ENCODE measurements around the gene TTC23.

The TTC23 gene

GRCh38 chr15:99145005-99145404, 104.4 kb downstream of the TTC23 start:
- no peak for TF ChIP-seq CTCF (IDR thresholded peaks at IDR 0.05; ENCODE audit: extremely low read depth, missing control alignments)
- no peak for DNase-seq (ENCODE audit: low spot score)

- DNase-seq (ENCODE audit: low spot score) = no peak
- no peak for TF ChIP-seq CTCF (IDR thresholded peaks at IDR 0.05; ENCODE audit: extremely low read depth, missing control alignments)
These were observed 105.4 kb downstream of the TTC23 start for GRCh38 chr15:99143655-99144610.

GRCh38 chr15:99143242-99143641, 106.1 kb downstream of the TTC23 start:
- no peak for DNase-seq (ENCODE audit: low spot score)
- no peak for TF ChIP-seq CTCF (IDR thresholded peaks at IDR 0.05; ENCODE audit: extremely low read depth, missing control alignments)

GRCh38 chr15:99142562-99142961, 106.8 kb downstream of the TTC23 start:
- DNase-seq (ENCODE audit: low spot score) = no peak
- no peak for TF ChIP-seq CTCF (IDR thresholded peaks at IDR 0.05; ENCODE audit: extremely low read depth, missing control alignments)

GRCh38 chr15:99141943-99142342, 107.4 kb downstream of the TTC23 start:
- no peak for DNase-seq (ENCODE audit: low spot score)
- no peak for TF ChIP-seq CTCF (IDR thresholded peaks at IDR 0.05; ENCODE audit: extremely low read depth, missing control alignments)

GRCh38 chr15:99140590-99140989, 108.8 kb downstream of the TTC23 start:
- no peak for DNase-seq (ENCODE audit: low spot score)
- no peak for TF ChIP-seq CTCF (IDR thresholded peaks at IDR 0.05; ENCODE audit: extremely low read depth, missing control alignments)

GRCh38 chr15:99139276-99139675, 110.1 kb downstream of the TTC23 start:
- no peak for DNase-seq (ENCODE audit: low spot score)
- no peak for TF ChIP-seq CTCF (IDR thresholded peaks at IDR 0.05; ENCODE audit: extremely low read depth, missing control alignments)

Measured in GM20000 (cell line).